ENCODE data around the gene MAPK11. TPM values are rescaled to one million over a fixed set of nuclear protein-coding genes. Genes with fewer than 3 reads are reported as not detected.
A peak's percentile ranks its signal among the peaks of the same experiment; 100 is the strongest.

MAPK11 gene
- total RNA-seq, 1 donor = 3.0 TPM

DNA sequence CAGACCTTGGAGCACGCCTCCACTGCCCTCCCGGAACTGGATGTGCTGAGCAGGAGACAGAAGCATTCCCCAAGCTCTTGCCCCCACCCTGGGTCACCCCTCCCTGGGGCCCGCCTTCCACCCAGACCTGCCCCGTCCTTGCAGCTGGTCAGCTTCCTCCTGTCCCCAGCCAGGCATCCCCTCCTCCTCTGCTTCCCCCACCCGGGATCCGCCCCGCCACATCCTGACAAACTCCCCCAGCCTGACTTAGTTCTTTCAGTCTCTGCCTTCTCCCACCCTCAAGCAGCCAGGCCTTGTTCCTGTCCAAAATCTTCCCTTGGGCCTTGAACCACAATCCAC is 38.4 kb upstream of the MAPK11 start:
- DNase-seq (ENCODE audit: low read depth) = peak; percentile 48
- no peak overlapping the region for H3K4me3 ChIP-seq (ENCODE audit: low read depth, low read length)
- TF ChIP-seq, protein P1, sequence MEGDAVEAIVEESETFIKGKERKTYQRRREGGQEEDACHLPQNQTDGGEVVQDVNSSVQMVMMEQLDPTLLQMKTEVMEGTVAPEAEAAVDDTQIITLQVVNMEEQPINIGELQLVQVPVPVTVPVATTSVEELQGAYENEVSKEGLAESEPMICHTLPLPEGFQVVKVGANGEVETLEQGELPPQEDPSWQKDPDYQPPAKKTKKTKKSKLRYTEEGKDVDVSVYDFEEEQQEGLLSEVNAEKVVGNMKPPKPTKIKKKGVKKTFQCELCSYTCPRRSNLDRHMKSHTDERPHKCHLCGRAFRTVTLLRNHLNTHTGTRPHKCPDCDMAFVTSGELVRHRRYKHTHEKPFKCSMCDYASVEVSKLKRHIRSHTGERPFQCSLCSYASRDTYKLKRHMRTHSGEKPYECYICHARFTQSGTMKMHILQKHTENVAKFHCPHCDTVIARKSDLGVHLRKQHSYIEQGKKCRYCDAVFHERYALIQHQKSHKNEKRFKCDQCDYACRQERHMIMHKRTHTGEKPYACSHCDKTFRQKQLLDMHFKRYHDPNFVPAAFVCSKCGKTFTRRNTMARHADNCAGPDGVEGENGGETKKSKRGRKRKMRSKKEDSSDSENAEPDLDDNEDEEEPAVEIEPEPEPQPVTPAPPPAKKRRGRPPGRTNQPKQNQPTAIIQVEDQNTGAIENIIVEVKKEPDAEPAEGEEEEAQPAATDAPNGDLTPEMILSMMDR (IDR thresholded peaks at IDR 0.05; ENCODE audit: insufficient read depth, low read length) = no peak

DNA sequence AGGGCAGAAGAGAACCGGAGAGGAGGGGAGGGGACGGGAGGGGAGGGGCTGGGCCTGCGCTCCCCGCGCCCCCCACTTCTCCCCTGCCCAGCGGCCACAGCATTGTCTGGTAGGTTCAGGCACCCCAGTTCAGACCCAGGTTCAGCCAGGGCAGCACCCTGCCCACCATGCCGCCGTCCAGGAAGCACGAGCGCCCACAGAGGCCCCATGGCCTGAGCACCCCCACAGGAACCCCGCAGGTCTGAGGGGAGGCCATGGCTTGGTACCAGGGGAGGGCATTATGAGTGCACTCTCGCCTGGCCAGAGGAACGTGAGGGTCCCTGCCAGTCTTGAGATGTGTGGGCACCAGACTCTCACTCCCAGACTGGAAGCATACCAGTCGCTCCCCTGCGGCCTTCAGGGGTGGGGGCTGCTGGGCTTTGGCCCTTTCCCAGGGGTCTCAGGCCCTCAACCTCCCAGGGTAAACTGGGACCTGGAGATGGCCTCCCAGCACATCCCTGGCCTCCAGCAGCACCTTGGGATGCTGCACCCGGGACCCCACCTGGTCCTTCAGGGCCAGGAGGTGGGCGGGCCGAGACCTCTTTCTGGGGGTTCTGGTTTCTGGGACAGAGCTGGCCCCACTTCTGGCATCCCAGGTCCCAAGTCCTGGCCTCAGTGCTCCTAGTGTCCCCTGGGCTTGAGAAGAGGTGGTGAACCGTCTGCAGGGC is 37.9 kb upstream of the MAPK11 start:
- no peak for DNase-seq (ENCODE audit: low read depth)

DNA sequence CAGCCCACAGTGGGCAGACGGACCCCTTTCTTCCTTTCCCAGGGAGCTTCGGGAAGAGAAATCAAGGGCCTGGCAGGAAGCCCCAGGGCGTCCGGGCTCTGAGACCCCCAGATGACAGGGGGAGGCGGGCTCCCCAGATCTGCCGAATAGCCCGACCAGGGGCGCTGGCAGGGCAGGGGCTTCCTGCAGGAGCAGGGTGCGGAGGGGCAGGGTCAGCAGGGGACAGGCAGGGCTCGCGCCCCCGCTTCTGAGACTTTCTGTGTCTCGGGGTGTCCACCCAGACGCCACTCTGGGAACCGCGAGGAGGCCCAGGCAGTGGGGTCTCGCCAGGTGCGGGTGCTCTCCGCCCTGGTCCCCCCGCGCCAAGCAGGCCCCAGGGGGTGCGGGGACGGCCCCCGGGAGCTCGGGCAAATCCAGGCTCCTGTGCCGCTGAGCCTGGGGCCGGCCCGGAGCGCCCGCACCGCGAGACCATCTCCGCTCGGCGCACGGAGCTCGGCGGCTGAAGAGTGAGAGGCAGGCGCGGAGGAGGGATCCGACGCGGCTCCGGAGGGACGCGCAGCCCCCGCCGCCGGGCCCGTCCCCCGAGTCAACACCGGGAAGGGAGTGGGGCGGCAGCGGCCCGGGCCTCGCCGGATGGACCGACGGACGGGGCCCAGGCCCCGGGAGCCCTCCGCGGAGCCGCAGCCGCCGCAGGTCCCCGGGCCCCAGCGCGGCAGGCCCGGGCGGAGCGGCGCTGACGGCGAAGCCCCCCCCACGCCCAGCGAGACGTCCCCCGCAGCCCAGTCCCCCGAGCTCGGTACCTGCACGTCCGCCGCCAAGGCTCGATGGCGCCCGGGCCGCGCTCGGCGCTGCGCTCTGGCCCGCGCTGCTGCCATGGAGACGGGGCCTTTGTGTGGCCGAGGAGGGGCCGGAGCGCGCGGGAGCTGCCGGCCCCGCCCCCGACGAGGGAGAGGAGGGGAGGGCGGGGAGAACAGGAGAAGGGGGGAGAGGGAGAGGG is 36.9 kb upstream of the MAPK11 start, which contains the start of gene PLXNB2:
Gene PLXNB2 (minus strand): TSS at position 894 of the 997 bp plus-strand sequence. CDS start 17,062 bp downstream, outside the sequence.
- peak within 1 kb of the TSS; percentile 87 for H3K4me3 ChIP-seq (ENCODE audit: low read depth, low read length)
- TF ChIP-seq, protein P1 (IDR thresholded peaks at IDR 0.05; ENCODE audit: insufficient read depth, low read length) = no peak
- peak; percentile 73 for DNase-seq (ENCODE audit: low read depth)

More for the DNA sequence above, 37.9 kb upstream of the MAPK11 start:
- H3K4me3 ChIP-seq (ENCODE audit: low read depth, low read length) = no peak overlapping the region
- TF ChIP-seq, protein P1 (IDR thresholded peaks at IDR 0.05; ENCODE audit: insufficient read depth, low read length) = no peak

DNA sequence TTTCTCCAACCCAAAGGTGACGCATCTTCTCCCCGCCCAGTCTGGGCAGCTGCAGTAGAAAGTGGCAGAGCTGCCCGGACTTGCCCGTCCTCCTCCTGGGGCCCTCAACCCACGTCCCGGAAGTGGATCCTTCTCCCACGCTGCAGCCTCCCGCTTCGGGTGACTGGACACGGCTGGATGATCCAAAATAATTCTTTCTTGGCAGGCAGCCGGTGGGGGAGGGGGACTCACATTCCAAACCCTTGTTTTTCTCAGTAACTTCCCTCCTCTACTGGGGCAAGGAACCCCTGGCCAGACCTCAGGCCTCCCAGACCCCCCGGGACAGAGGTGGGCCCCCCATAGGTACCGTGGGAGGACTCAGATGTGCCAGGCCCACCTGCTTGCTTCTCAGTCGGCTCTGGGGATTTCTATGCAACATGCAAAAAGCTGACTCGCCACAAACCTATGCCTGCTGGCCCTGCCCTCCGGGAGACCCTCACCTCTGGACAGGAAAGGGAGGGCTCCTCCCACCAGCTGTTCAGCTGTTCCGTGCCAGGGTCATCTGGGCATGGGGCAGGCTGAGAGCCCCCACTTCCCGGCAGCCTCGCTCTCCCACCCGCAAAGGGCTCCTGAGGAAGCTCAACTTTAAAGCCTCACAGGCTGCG is 35.9 kb upstream of the MAPK11 start:
- TF ChIP-seq, protein P1 (IDR thresholded peaks at IDR 0.05; ENCODE audit: insufficient read depth, low read length) = no peak
- DNase-seq (ENCODE audit: low read depth) = peak; percentile 95
- H3K4me3 ChIP-seq (ENCODE audit: low read depth, low read length) = peak overlapping the region; percentile 87

DNA sequence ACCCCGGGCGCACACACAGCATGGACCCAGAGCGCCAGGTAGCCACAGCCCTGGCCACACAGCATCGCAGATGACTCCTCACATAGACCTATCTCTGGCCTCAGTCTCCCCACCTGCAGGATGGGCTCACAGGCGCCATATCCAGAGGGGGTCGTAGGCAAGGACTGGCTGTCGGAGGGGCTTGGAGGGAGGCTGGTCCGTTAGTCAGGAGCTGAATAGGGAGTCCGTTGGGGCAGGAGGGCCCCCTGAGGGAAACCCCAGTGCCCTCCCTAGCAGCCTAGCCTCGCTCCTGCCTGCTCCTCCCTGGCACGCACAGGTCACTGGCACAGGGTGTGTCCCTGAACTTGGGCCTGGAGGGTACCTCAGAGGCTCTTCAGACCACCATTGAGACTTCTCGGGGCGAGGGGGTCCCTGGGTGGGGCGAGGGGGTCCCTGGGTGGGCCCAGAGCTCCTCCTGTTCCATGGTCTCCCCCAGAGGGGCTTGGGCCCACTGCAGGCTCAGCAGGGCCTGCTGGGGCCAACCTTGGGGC is 35.3 kb upstream of the MAPK11 start:
- peak overlapping the region; percentile 87 for H3K4me3 ChIP-seq (ENCODE audit: low read depth, low read length)
- TF ChIP-seq, protein P1 (IDR thresholded peaks at IDR 0.05; ENCODE audit: insufficient read depth, low read length) = no peak
- DNase-seq (ENCODE audit: low read depth) = no peak

Data from fibroblast of the aortic adventitia (primary cell).